Gastroesophageal sphincter (tissue), 4 donors: ENCODE data around the gene PXDN. TPM values are rescaled to one million over a fixed set of nuclear protein-coding genes. Genes with fewer than 3 reads are reported as not detected.

ENCODE experiments used
- ATAC-seq: fragments of 150-250 bp; one replicate; pipeline ENCODE4 v1.9.1; 2016; ENCODE audit warnings: mild to moderate bottlenecking, moderate library complexity
- H3K27ac ChIP-seq, 4 donors: fragments of 200-600 bp; sonication (generic) in 3 of 4; 1 replicate in 3 of 4; 2 replicates in 1 of 4; pipeline ENCODE4 v1.5.1; 2016 to 2019
- H3K27me3 ChIP-seq: fragments of 200-600 bp; sonication (generic); one replicate; pipeline ENCODE4 v1.5.1; 2019
- H3K36me3 ChIP-seq, 2 donors: fragments of 200-600 bp; sonication (generic); one replicate each; pipeline ENCODE4 v1.5.1; 2019; ENCODE audit warnings: control low read depth in 1 of 2
- H3K4me1 ChIP-seq, 3 donors: fragments of 200-600 bp; sonication (generic); 1 replicate in 2 of 3; 2 replicates in 1 of 3; pipeline ENCODE4 v1.5.1; 2016 to 2019; ENCODE audit warnings: control low read depth in 2 of 3
- H3K4me3 ChIP-seq, 2 donors: fragments of 200-600 bp; sonication (generic); one replicate each; pipeline ENCODE4 v1.5.1; 2019; ENCODE audit warnings: mild to moderate bottlenecking in 1 of 2, moderate library complexity in 1 of 2
- H3K9me3 ChIP-seq, 3 donors: fragments of 200-600 bp; sonication (generic); one replicate each; pipeline ENCODE4 v1.5.1; 2017 to 2019; ENCODE audit warnings: control low read depth in 2 of 3
- CTCF ChIP-seq, 4 experiments: fragments of 200-600 bp in 2 of 4; fragments of 450-650 bp in 2 of 4; sonication (generic) in 1 of 4; IDR thresholded peaks; one replicate each; pipeline ENCODE4 v1.5.1; 2017 to 2019; ENCODE audit warnings: antibody characterized with exemption in 4 of 4, mild to moderate bottlenecking in 2 of 4, moderate library complexity in 2 of 4
- EP300 ChIP-seq: sonication (generic); formaldehyde crosslinking; IDR thresholded peaks from one replicate; pipeline ENCODE4 v1.6.1; 2017; ENCODE audit warnings: antibody characterized with exemption, mild to moderate bottlenecking
- POLR2A ChIP-seq, 2 donors: fragments of 450-650 bp; IDR thresholded peaks; one replicate each; pipeline ENCODE4 v1.6.1; 2017; ENCODE audit warnings: antibody characterized with exemption in 2 of 2, mild to moderate bottlenecking in 2 of 2, moderate library complexity in 1 of 2
- POLR2AphosphoS5 ChIP-seq: sonication (generic); formaldehyde crosslinking; IDR thresholded peaks from one replicate; pipeline ENCODE4 v1.6.1; 2017; ENCODE audit warnings: antibody characterized with exemption
- WGBS, 2 donors: methylation state at CpG; one replicate each; pipeline ENCODE4 v1.1.5; 2018; ENCODE audit warnings: low coverage in 1 of 2; 5-methylcytosine and 5-hydroxymethylcytosine counted together
- total RNA-seq, 4 donors: library from RNA; depleted of rRNA; stranded (reverse); fragments of >200 nt; gene quantifications; one replicate each; pipeline ENCODE4 v1.1.0, GENCODE V29; 2016

PXDN gene
- total RNA-seq, 4 donors from 2014 or later: 19.9 to 95.9 (median 60.9) TPM

DNA sequence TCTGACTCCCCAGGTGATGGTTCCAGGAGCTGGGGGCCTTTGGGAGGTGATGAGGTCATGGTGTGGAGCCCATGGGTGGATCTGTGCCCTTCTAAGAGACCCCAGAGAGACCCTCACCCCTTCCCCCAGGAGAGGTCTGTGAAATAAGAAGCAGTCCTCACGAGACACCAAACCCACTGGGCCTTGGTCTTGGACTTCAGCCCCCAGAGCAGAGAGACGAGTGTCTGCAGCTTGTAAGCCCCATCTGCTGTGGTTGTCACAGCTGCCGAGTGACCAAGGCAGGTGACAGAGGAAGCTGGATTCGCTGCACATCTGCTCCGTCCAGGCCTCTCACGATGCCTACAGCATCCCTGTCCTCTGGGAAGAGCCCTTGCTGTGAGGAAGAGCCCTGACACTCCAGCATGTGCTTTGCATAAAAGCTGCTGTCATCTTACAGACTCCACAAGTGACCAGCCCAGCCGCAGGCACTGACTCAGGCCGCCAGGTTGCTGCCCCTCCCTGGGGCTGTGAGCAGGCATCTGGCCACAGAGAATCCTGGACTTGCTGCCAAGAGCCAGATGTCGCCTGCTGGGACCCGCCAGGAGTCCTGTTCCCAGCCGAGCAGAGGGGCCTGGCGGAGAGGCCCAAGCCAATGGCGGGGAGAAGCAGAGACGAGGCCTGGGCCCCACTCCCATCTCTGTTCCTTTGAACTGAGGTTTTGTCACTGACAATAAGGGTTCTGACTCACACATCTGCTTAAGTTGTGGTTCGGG, 150.8 kb downstream of the PXDN start:
- H3K36me3 ChIP-seq: no peaks in the 10 kb centered on the region
- 50% methylated on average over 1 of the region's 15 CpGs; no CpG with 5 or more reads in 1 of the 2 donors for WGBS, 2 donors
- H3K4me1 ChIP-seq: peaks cover 0 to 32% (median 15%) of the 10 kb centered on the region in 3 donors
- ATAC-seq: no peak
- TF ChIP-seq POLR2A (IDR thresholded peaks at IDR 0.05) (no peak), EP300 (no peak), CTCF (IDR thresholded peaks at IDR 0.05) (no peak), POLR2AphosphoS5 (no peak)
- H3K27me3 ChIP-seq: peaks cover 14% of the 10 kb centered on the region
- H3K9me3 ChIP-seq: no peaks in the 10 kb centered on the region
- H3K27ac ChIP-seq: peak overlapping the region in 2 of 4 donors; percentile 48 to 70
- no peak overlapping the region for H3K4me3 ChIP-seq

DNA sequence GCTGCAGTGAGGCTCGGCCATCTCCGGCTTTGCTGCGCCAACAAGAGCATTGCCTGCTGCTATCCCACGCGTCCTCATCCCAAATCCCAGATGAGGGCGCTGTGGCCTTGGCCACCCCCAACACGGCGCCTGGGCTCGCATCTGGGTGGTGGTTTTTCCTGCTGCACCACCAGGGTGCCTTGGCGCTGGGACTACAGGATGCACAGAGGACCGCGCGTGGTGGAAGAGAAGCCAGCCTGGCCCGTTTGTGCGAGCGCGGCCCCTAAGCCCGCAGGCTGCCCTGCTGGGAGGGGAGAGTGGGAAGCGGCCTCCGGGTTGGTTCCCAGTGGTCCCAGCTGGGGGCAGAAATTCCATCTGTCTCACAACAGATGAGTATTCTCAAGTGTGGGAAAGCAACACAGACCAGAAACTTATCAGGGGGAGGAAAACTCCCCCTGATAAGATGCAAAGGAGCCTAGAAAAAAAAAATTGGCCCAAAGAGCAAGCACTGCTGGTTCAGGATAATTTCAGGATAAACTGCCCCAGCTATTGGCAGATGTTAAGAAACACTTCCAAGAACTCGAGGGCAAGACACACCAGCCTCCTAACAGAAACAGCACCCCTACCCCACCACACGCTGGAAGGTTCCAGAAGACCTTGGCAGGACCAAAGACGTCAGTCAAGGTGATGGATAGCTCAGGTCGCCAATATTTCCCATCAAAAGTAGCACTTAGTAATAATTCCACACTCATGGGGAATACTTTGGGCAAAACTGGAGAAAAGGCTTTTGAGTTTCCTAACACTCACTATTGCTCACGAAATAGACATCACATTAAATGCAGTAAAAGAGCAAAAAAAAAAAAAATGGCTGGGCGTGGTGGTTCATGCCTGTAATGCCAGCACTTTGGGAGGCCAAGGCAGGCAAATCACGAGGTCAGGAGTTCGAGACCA, 152.1 kb downstream of the PXDN start:
- H3K4me3 ChIP-seq: peak overlapping the region in 1 of 2 donors; percentile 14
- H3K36me3 ChIP-seq: no peaks in the 10 kb centered on the region
- H3K27ac ChIP-seq: peak overlapping the region in 2 of 4 donors; percentile 31 to 43
- peaks cover 0 to 32% (median 15%) of the 10 kb centered on the region in 3 donors for H3K4me1 ChIP-seq
- peak in 3 of 4 experiments; percentile 67 to 88 (median 82) for TF ChIP-seq CTCF (IDR thresholded peaks at IDR 0.05)
- TF ChIP-seq POLR2AphosphoS5: peak; percentile 34
- no peak for TF ChIP-seq EP300
- peak; percentile 83 for ATAC-seq
- peaks cover 27% of the 10 kb centered on the region for H3K27me3 ChIP-seq
- no peaks in the 10 kb centered on the region for H3K9me3 ChIP-seq
- 41 to 63% methylated on average over 5 to 8 of the region's 28 CpGs for WGBS, 2 donors

DNA sequence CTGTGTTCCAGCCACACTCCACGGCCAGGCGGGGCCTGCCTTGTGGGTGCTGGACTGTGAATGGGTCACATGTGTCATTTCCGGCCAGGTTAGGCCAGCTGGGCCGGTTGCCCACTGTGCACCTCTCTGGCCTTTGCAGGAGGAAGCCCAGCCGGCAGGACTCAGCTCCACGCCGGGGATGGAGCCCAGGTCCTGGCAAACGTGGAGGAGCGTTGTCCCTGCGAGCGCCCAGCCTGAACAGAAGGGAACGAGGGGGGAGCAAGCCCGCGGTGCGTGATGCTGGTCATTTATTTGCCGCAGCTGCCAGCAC, 152.9 kb downstream of the PXDN start:
- Histone ChIP-seq H3K36me3 (no peaks in the 10 kb centered on the region), H3K9me3 (no peaks in the 10 kb centered on the region), H3K27ac (peak overlapping the region in 1 of 4 donors; percentile 43), H3K27me3 (peaks cover 30% of the 10 kb centered on the region), H3K4me3 (no peak overlapping the region), H3K4me1 (peaks cover 0 to 32% (median 15%) of the 10 kb centered on the region in 3 donors)
- TF ChIP-seq POLR2AphosphoS5 (no peak), POLR2A (IDR thresholded peaks at IDR 0.05) (no peak), CTCF (IDR thresholded peaks at IDR 0.05) (no peak), EP300 (no peak)
- no peak for ATAC-seq
- no CpG with 5 or more reads among the region's 16 CpGs for WGBS, 2 donors

DNA sequence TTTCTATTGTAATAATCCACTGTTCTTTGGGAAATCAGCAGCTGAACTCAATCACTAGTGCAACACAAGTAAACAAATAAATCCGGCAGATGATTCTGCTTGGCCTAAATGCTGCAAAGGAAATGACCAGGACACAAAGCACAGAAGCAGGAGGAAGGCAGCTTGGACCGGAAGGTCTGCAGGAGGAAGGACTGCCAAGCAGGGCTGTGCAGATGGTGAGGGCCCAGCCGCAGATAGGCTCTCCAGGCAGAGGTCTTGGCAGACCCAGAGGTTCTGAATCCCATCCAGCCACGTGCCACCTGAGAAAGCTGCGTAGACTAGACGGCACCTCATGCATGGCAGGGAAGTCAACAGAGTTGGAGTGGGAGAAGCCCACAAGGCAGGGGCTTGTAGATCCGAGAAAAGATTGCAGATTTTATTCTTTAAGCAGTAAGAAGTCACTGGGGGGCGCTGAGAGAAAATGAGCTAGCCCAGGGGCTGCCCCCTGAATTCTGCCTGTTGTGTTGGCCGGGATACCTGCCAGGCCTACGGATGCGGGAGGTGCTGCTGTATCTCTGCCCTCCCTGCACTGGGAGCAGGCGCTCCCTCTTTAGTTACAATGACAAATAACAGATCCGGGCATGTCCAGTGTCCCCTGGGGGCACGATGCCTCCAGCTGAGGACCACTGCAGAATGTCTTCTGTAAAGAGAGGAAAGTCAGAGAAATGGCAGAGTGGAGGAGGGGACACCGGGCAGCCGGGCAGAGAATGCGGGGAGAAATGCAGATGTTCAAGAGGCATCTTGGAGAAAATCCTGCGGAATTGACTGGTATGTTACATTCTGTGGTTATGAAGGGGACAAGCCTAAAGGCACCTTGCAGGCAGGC, 153.5 kb downstream of the PXDN start:
- no peaks in the 10 kb centered on the region for H3K36me3 ChIP-seq
- no peak for ATAC-seq
- peaks cover 0 to 32% (median 15%) of the 10 kb centered on the region in 3 donors for H3K4me1 ChIP-seq
- no peaks in the 10 kb centered on the region for H3K9me3 ChIP-seq
- peak overlapping the region in 1 of 4 donors; percentile 43 for H3K27ac ChIP-seq
- TF ChIP-seq POLR2A (IDR thresholded peaks at IDR 0.05) (no peak), POLR2AphosphoS5 (no peak), EP300 (no peak), CTCF (IDR thresholded peaks at IDR 0.05) (no peak)
- H3K4me3 ChIP-seq: no peak overlapping the region
- peaks cover 30% of the 10 kb centered on the region for H3K27me3 ChIP-seq
- 54 to 73% methylated on average over 6 to 14 of the region's 18 CpGs for WGBS, 2 donors
